Activated B cell treated with CpG ODN at 0.5 μM for 24 hours (primary cell): Measurements from ENCODE around the gene MAT1A. TPM values are rescaled to one million over a fixed set of nuclear protein-coding genes. Genes with fewer than 3 reads are reported as not detected.
"Not testable (repeated sequence)": the region's sequence is repeated elsewhere in the genome, so short reads cannot be mapped to it uniquely, and the experiment has no call there.

ENCODE experiments used
- ATAC-seq: fragments of 200-7000 bp; cut with Tn5 transposase; one replicate; pipeline ENCODE4 v1.10.0; 2021; ENCODE audit warnings: low read depth, mild to moderate bottlenecking, moderate library complexity
- CTCF ChIA-PET: fragments of 350-600 bp; sonication (Branson Sonifier 250); formaldehyde crosslinking; loops from one replicate; lab custom pipeline; 2021; ENCODE audit warnings: antibody characterized with exemption; lab: Charles Lee
- POLR2A ChIA-PET: fragments of 350-600 bp; sonication (Branson Sonifier 250); formaldehyde crosslinking; loops from one replicate; lab custom pipeline; 2021; ENCODE audit warnings: antibody characterized with exemption; lab: Charles Lee
- DNase-seq: peaks from one replicate; pipeline ENCODE4 v3.0.0; 2022
- H3K27ac Mint-ChIP-seq: one replicate; pipeline ENCODE4 v1.8.0; 2020; ENCODE audit warnings: mixed read lengths
- H3K27me3 Mint-ChIP-seq: one replicate; pipeline ENCODE4 v1.8.0; 2021; ENCODE audit warnings: mixed read lengths
- H3K36me3 Mint-ChIP-seq: one replicate; pipeline ENCODE4 v1.8.0; 2021; ENCODE audit warnings: low read depth, mixed read lengths
- H3K4me1 Mint-ChIP-seq: one replicate; pipeline ENCODE4 v1.8.0; 2021; ENCODE audit warnings: mixed read lengths
- H3K4me3 Mint-ChIP-seq: one replicate; pipeline ENCODE4 v1.8.0; 2020; ENCODE audit warnings: mild to moderate bottlenecking, mixed read lengths
- H3K9me3 Mint-ChIP-seq: one replicate; pipeline ENCODE4 v1.8.0; 2020; ENCODE audit warnings: mixed read lengths
- intact Hi-C: fragments of 100-400 bp; cut with micrococcal nuclease; formaldehyde crosslinking; loops from one replicate; pipeline ENCODE4 v1.15.1; 2024
- total RNA-seq: library from RNA; stranded (reverse); gene quantifications from 2 replicates; pipeline ENCODE4 v1.2.3, GENCODE V29; 2022
- TF ChIP-seq, protein P1 (sequence below): fragments of 200-600 bp; IDR thresholded peaks from one replicate; pipeline ENCODE4 v1.8.0; 2022; ENCODE audit warnings: antibody characterized with exemption, mild to moderate bottlenecking

Gene MAT1A
- total RNA-seq, 1 donor from 2014 or later, result not detected

DNA sequence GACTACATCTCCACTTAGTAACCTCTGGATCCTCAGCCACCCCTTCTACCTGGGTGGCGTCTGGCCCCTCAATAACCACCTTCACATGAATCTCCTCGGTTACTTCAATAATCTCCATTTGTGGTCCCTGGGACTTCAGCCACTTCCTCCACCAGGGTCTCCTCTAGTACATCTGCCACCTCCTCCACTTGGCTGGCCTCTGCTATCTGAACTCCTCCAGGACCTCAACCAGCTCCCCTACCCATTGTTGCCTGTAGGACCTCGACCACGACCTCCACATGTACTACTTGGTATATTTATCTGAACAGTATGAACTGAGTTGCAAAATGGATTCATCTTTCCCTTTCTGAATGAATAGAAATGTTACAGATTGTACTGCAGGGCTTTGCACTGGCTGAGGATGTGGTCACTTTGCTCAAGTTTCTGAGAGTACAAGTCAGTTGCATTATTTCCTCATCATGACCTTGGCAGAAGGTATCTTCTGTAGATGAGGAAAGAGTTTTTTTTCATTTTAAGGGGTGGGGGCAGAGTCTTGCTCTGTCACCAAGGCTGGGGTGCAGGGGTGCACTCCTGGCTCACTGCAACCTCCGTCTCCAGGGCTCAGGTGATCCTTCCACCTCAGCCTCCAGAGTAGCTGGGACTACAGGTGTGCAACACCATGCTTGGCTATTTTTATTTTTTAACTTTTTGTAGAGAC, 36.0 kb downstream of the MAT1A start:
- ChIA-PET POLR2A (no interaction called here), CTCF (interaction anchor here (1.5 kb wide), 1 partner anchor 110 kb away, joined by 8 read pairs; no protein-coding TSS in a partner anchor)
- intact Hi-C loops, result no loop called here
- Mint-ChIP-seq H3K4me1 (no peaks in the 10 kb centered on the region), H3K27me3 (peaks cover 6% of the 10 kb centered on the region), H3K4me3 (no peak overlapping the region), H3K36me3 (no peaks in the 10 kb centered on the region), H3K9me3 (no peaks in the 10 kb centered on the region), H3K27ac (no peak overlapping the region)
- DNase-seq (no peak), ATAC-seq (no peak)
- TF ChIP-seq, protein P1, sequence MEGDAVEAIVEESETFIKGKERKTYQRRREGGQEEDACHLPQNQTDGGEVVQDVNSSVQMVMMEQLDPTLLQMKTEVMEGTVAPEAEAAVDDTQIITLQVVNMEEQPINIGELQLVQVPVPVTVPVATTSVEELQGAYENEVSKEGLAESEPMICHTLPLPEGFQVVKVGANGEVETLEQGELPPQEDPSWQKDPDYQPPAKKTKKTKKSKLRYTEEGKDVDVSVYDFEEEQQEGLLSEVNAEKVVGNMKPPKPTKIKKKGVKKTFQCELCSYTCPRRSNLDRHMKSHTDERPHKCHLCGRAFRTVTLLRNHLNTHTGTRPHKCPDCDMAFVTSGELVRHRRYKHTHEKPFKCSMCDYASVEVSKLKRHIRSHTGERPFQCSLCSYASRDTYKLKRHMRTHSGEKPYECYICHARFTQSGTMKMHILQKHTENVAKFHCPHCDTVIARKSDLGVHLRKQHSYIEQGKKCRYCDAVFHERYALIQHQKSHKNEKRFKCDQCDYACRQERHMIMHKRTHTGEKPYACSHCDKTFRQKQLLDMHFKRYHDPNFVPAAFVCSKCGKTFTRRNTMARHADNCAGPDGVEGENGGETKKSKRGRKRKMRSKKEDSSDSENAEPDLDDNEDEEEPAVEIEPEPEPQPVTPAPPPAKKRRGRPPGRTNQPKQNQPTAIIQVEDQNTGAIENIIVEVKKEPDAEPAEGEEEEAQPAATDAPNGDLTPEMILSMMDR, result no peak

DNA sequence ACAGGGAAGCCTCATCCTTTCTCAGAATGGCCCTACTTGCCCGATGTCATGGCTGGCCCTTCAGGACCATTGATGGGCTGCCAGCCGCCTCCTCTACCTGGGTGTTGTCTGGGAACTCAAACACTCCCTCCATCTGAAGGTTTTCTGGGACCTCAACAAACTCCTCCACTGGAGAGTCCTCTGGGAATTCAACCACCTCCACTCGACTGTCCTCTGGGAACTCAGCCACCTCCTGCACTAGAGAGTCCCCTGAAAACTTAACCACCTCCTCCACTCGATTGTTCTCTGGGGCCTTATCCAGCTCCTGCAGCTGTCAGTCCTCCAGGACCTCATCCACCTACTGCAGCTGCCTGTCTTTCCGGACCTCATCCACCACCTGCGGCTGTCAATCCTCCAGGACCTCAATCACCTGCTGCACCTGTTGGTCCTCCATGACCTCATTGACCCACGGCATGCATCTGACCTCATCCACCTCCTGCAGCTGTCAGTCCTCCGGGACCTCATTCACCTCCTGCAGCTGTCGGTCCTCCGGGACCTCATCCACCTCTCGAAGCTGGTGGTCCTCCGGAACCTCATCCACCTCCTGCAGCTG, 37.1 kb downstream of the MAT1A start:
- Mint-ChIP-seq H3K4me3 (no peak overlapping the region), H3K27ac (no peak overlapping the region), H3K27me3 (peaks cover 6% of the 10 kb centered on the region), H3K4me1 (no peaks in the 10 kb centered on the region), H3K36me3 (no peaks in the 10 kb centered on the region), H3K9me3 (no peaks in the 10 kb centered on the region)
- TF ChIP-seq, protein P1, result no peak
- ChIA-PET CTCF (interaction anchor here (1.5 kb wide), 1 partner anchor 108 kb away, joined by 8 read pairs; no protein-coding TSS in a partner anchor), POLR2A (interaction anchor here (0.7 kb wide), 1 partner anchor 106 kb away, joined by 3 read pairs; no protein-coding TSS in a partner anchor)
- ATAC-seq, result no peak
- DNase-seq, result no peak
- intact Hi-C loops, result no loop called here

GRCh38 chr10:80251703-80252280, 37.7 kb downstream of the MAT1A start:
- H3K27me3 Mint-ChIP-seq, POLR2A ChIA-PET, H3K4me3 Mint-ChIP-seq, CTCF ChIA-PET, DNase-seq, ATAC-seq, H3K4me1 Mint-ChIP-seq, intact Hi-C loops, H3K36me3 Mint-ChIP-seq, H3K27ac Mint-ChIP-seq, H3K9me3 Mint-ChIP-seq: not testable (repeated sequence)

DNA sequence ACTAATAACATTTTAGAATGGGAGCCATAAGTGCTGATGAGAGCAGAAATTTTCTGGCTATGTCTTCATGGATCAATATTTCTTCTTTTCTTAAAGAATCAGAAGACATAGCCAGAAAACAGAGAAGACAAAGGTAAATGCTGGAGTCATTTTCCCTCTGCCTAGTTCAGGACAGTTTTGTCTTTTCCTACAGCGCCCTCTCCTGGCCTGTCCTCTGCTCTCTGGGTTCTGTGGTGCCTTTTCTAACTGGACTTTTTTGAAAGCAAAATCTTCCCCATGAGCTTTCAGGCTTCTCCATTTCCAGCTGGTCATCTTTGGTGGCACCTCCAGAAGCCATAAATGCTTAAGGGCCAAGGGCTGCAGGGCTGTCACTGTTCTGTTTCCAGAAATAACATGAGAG, 39.1 kb downstream of the MAT1A start:
- intact Hi-C loops, H3K27ac Mint-ChIP-seq, H3K4me1 Mint-ChIP-seq, DNase-seq, POLR2A ChIA-PET, H3K4me3 Mint-ChIP-seq, H3K9me3 Mint-ChIP-seq, H3K27me3 Mint-ChIP-seq, H3K36me3 Mint-ChIP-seq: not testable (repeated sequence)
- CTCF ChIA-PET, result interaction anchor here (0.6 kb wide), 1 partner anchor 143 kb away, joined by 3 read pairs; no protein-coding TSS in a partner anchor
- ATAC-seq, result peak; percentile 42

- ATAC-seq, intact Hi-C loops, H3K36me3 Mint-ChIP-seq, DNase-seq, H3K27ac Mint-ChIP-seq, H3K9me3 Mint-ChIP-seq, CTCF ChIA-PET, H3K4me3 Mint-ChIP-seq, H3K4me1 Mint-ChIP-seq, H3K27me3 Mint-ChIP-seq, POLR2A ChIA-PET: not testable (repeated sequence)
These were observed 39.6 kb downstream of the MAT1A start for GRCh38 chr10:80249906-80250305.

DNA sequence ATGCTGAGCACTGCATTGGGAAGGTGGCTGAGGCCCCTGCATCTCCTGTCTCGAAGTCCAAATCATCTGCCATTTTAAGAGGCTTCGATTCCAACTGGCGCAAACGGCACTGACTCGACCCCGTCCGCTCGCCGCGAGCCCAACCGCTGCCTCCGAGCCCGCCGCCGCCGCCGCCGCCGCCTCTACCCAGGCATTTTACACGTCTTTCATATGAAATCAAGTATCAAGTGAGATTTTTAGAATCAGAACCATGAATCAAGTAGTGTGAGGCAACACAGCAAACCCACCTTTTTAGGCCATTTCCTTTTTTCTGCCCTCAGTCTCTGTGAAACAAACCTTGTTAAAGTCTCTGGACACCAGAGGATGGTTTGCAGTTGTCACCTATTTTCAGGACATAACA, 41.8 kb downstream of the MAT1A start:
- H3K4me3 Mint-ChIP-seq, H3K27ac Mint-ChIP-seq, H3K9me3 Mint-ChIP-seq, H3K4me1 Mint-ChIP-seq, H3K36me3 Mint-ChIP-seq, intact Hi-C loops, CTCF ChIA-PET, POLR2A ChIA-PET, H3K27me3 Mint-ChIP-seq, ATAC-seq, DNase-seq: not testable (repeated sequence)

DNA sequence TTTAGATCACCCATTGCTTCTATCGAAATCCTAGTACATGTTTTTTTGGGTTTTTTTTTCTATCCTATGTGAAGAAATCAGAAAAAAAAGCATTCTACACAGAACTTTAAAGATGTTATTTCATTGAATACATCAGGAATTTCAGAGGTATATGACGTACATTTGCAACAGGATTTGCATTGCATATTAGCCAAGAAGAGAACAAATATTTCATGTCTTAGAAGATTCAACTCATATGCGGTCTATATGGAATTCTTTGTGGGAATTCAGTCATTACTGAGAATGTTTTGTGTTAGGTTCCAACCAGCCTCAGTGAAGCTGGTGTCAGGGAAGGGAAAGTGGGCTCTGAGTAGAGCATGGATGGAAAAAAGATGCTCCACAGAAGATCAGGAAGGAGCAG, 45.1 kb downstream of the MAT1A start:
- H3K4me3 Mint-ChIP-seq, H3K4me1 Mint-ChIP-seq, H3K27ac Mint-ChIP-seq, POLR2A ChIA-PET, H3K27me3 Mint-ChIP-seq, DNase-seq, H3K36me3 Mint-ChIP-seq, CTCF ChIA-PET, ATAC-seq, intact Hi-C loops, H3K9me3 Mint-ChIP-seq: not testable (repeated sequence)

- DNase-seq, H3K27ac Mint-ChIP-seq, ATAC-seq, POLR2A ChIA-PET, H3K36me3 Mint-ChIP-seq, H3K9me3 Mint-ChIP-seq, intact Hi-C loops, CTCF ChIA-PET, H3K27me3 Mint-ChIP-seq, H3K4me3 Mint-ChIP-seq, H3K4me1 Mint-ChIP-seq: not testable (repeated sequence)
These were observed 47.1 kb downstream of the MAT1A start for GRCh38 chr10:80242341-80242740.

DNA sequence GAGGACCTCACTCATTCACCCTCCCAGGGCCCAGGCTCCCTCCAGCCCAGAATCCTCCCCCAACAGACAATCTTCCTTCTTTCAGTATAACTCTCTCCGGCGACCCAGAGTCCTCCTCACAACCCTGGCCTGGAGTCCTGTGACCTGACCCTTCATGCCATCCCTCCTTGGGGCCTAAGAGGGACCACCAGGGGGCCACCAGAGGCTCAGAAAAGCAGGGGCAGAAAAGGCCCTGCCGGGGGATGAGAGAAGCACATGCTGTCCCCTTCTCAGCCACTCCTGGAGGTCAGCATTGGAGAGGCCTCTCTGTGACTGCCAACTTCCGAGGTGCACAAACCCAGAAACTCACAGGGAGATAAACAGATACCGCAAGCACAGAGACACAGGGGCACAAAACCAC, 53.0 kb downstream of the MAT1A start:
- ATAC-seq, H3K27me3 Mint-ChIP-seq, H3K27ac Mint-ChIP-seq, H3K9me3 Mint-ChIP-seq, H3K4me3 Mint-ChIP-seq, CTCF ChIA-PET, DNase-seq, POLR2A ChIA-PET, intact Hi-C loops, H3K4me1 Mint-ChIP-seq, H3K36me3 Mint-ChIP-seq: not testable (repeated sequence)
